Glomerular endothelial cell (primary cell): ENCODE results near the gene ZBP1. TPM values are rescaled to one million over a fixed set of nuclear protein-coding genes. Genes with fewer than 3 reads are reported as not detected.

Experiments used
- DNase-seq: peaks from one replicate; pipeline ENCODE4 v3.0.0-alpha.2; 2011; ENCODE audit warnings: low read depth, low spot score; ENCODE audit errors: extremely low read depth
- total RNA-seq: library from RNA; depleted of rRNA; stranded (reverse); fragments of >200 nt; gene quantifications from 2 replicates; pipeline ENCODE4 v1.2.3, GENCODE V29; 2015

Gene ZBP1
- total RNA-seq, 1 donor from 2014 or later: not detected

- no peak for DNase-seq
These were observed 43.3 kb downstream of the ZBP1 start for GRCh38 chr20:57576617-57577550.

GRCh38 chr20:57576002-57576401, 44.2 kb downstream of the ZBP1 start:
- no peak for DNase-seq

GRCh38 chr20:57574954-57575353, 45.3 kb downstream of the ZBP1 start:
- DNase-seq: no peak

DNA sequence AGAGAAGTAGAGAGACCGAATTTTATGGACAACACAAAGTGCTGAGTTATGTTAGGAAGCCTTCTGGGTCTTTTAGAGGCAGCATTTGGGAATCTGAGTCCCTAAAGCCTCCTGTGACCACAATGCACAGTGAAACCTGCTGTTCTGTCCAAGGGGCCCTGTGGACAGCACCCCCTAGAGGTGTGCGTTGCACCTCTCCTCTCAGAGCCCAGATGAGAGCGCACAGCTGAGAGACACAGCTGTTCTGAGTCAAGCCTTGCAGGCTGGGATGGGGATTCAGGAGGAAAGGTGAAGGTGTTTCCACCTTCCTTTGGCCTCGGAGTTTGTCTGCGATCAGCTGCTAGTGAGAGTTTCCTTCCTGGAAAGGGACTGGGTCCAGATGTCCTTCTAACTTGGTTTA, 46.3 kb downstream of the ZBP1 start:
- no peak for DNase-seq

DNA sequence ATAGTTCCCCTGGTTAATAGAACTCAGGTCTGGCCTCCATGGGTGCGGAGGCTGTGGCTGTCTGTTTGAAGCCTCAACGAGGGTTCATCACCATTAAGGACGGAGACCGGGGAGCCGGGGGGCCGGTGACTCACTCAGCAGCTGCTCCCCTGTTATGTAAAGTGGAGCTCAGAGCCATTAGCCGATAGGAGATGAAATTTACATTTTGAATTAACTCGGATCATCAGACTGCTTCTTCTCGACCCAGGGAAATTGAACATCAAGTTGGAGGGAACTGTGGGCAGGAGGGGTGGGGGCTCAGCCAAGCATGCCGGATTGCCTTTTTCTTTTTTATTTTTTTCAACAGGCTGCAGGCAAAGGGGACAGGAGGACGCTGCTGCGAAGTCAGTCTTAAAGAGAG, 47.0 kb downstream of the ZBP1 start:
- DNase-seq: no peak

DNA sequence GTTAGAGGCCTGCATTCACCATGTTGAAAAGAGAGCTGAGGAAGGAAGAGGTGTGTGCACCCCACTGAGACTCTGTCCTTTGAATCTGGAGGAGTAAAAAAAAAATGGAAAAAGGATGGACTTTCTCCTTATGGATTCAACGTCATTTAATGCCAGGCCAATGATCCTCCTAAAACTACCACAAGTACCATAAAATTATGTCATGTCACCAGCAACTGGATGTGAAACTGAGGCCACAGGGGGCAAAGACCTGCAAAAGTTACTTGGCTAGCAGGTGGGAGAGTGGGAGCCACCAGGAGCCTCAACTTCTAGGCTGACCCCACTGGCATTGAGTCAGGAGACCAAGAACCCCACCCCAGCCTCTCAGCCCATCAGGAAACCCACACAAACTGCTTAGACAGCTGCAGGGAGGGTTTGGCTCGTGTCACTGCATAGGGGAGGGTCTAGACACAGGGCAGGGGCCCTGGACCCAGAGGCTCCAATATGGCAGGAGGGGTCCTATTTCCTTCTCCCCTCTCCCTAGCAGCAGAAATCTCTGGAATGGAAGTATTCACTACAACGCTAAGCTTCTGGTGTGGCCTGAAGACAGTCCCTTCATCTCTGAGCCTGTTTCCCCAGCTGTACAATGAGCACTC, 48.3 kb downstream of the ZBP1 start:
- DNase-seq: no peak

DNA sequence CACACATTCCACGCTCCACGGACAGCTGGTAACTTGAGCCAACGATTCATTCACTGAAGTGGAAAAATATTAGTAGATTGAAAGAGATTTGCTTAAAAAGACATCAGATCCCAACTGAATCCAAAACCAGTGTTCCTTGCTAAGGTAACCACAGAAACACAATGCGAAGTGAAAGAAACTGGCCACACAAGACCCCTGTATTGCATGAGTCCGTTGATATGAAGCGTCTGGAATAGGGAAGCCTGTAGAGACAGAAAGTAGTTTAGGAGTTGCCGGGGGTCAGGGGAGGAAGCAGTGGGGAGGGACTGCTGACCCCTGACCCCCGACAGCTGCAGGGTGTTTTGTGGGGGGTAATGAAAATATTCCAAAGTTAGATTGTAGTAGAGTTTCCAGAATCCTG, 49.3 kb downstream of the ZBP1 start:
- DNase-seq: no peak

DNA sequence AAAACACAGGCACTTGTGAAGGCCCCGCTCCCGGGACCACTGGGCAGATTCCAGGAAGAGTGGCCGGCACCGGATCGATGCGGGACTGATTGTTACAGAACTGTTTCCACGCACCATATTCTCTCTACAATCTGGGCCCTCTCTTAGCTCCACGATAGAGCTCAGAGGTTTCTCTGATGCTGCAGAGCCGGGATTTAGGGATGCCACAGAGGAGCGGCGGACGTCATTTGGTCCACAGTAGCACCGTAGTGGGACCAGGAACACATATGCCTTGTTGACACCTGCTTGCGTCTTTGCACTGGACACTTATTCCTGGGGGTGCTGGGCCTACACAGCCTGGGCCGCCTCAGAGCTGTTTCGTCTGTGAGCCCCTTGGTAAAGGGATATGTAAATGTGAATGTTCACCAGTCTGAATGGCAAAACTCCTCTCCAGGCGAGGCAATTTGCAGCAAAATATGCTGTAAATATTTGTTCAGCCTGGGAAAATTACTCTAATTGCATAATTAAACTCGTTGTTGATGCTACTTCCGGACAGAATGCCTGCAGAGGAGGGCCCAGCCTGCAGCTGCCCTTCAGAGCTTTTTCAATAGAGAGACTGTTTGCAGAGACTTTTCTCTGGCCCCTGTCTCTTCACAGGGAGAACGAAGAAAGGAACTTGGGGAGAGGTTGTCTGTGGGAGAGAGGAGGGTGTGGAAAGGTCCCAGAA, 49.9 kb downstream of the ZBP1 start:
- DNase-seq: no peak

DNA sequence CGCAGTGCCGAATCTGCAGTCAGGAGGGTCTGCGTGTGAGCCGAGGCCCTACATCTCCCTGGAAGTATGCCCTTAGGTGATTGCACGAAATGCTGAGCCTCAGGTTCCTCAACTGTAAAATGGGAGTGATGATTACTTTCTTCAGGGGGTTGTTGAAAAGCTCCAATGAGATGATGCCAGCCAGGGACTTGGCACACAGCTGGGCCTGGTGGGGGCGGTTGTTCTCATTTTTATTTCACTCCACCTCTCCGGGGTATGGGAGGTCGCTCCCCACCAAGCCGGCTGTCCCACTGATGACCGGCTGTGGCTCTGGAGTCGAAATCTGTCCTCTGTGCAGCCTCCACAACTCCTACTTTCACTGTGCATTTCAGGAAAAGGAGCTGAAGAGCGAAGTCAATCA, 51.3 kb downstream of the ZBP1 start:
- no peak for DNase-seq

GRCh38 chr20:57568088-57568896, 51.9 kb downstream of the ZBP1 start:
- DNase-seq: no peak

DNA sequence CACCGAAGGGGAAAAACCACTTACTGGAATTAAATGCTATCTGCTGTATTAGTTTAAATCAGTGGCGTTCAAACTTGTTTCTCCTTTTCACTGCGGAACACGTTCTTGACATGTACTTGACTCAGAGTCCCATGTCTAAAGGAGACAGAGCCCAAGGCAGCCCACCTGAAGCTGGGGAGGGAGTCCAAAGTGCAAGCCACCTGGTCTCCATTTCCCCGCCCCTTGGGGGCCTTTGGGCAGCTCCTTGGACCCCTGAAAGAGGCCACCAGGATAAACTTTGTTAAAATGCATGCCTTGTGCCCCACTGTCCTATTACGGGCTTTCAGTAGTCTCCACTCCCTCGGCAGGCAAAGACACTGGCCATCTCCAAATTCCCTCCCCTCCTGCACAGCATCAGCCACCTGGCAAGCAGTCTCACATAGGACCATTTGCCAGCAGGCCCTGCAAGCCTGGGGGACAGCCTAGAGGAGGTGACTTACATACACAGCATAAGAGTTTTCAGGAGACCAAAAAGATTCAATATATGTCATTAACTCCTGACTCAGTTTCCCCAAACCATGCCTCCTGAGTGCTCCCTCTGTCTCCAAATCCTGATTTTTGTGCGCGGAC, 52.7 kb downstream of the ZBP1 start:
- no peak for DNase-seq

DNA sequence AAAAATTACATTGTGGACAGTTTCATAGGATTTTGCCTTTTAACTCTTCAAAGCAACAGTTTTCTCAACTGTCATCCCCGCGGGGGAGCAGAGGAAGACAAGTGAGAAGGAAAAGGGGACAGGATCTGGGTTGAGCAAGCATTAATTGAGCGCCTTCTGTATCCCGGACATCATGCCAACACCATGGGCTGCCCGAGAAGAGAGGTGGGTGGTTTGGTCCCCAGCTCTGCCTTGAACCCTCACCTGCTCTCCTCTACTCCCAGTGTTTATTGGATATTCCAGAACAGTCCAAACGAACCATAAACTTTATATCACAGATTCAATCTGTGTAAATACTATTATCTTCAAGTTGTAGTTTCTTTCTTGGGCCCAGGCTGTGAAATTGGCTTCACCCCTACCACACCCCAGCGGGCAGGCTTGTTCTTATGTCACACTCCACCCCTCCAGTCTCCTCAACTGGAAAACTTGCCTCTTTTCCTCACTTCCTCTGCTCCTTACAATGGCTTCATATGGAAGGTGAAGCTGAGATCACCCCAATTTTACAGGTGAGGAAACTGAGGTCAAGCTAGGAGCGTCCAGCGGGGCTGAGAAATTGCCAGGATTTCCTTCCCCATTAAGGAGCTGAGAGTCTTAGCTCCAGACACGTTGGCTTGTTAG, 53.3 kb downstream of the ZBP1 start:
- DNase-seq: no peak

GRCh38 chr20:57566399-57566798, 53.8 kb downstream of the ZBP1 start:
- no peak for DNase-seq

DNA sequence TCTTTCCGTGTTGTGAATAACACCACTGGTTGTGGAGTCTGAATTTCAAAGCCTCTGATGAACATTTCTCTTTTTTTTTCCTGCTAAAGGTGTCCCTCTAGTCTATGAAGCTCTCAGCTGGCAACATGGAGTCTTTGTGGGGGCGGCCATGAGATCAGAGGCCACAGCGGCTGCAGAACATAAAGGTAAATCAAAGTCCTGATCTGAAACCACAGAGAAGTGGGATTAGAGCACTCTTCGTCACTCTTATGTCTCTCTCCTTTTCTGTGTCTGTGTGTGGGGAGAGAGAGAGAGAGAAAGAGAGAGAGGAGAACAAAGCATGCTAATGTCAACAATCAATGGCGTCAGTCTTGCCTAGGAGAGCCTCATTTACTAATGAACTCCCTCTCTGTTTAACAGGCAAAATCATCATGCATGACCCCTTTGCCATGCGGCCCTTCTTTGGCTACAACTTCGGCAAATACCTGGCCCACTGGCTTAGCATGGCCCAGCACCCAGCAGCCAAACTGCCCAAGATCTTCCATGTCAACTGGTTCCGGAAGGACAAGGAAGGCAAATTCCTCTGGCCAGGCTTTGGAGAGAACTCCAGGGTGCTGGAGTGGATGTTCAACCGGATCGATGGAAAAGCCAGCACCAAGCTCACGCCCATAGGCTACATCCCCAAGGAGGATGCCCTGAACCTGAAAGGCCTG, 55.1 kb downstream of the ZBP1 start:
- DNase-seq: no peak

GRCh38 chr20:57564180-57564802, 55.9 kb downstream of the ZBP1 start:
- DNase-seq: no peak

GRCh38 chr20:57563522-57563921, 56.7 kb downstream of the ZBP1 start:
- DNase-seq: no peak

GRCh38 chr20:57562541-57563465, 57.4 kb downstream of the ZBP1 start:
- DNase-seq: no peak
